Measurements from ENCODE around the gene BPNT1.

- no peak for TF ChIP-seq EZH2 (IDR thresholded peaks at IDR 0.05; ENCODE audit: insufficient read depth, poor library complexity, severe bottlenecking)
- TF ChIP-seq EZH2phosphoT487 (IDR thresholded peaks at IDR 0.05; ENCODE audit: insufficient read depth, low read depth): no peak
These were observed 27.0 kb downstream of the BPNT1 start for GRCh38 chr1:220062629-220063028.

All from GM23248 (cell line).